Smooth muscle cell of the pulmonary artery (primary cell): ENCODE results near the gene KIF4A. TPM values are rescaled to one million over a fixed set of nuclear protein-coding genes. Genes with fewer than 3 reads are reported as not detected.

Experiments
- total RNA-seq: library from RNA; depleted of rRNA; stranded (reverse); fragments of >200 nt; gene quantifications from 2 replicates; pipeline ENCODE4 v1.2.3, GENCODE V29; 2014

Gene KIF4A
- total RNA-seq = 2.2 and 4.7 TPM in 2 replicates

GRCh38 chrX:70289793-70290770, at the start of gene KIF4A, which contains the start of gene PDZD11:
Gene KIF4A, plus strand, starts transcription at chrX:70290104. Its CDS starts 355 bp downstream, at chrX:70290459.
Gene PDZD11, minus strand, starts transcription at chrX:70289927. Its CDS starts 586 bp downstream, at chrX:70289341.

GRCh38 chrX:70260104-70260503, 29.8 kb upstream of the KIF4A start, which contains the start of gene P2RY4:
Gene P2RY4, minus strand, starts transcription at chrX:70260204. Its CDS starts 580 bp downstream, at chrX:70259624.

GRCh38 chrX:70268034-70268433, 21.9 kb upstream of the KIF4A start, which contains the start of gene ARR3:
Gene ARR3, plus strand, starts transcription at chrX:70268334. Its CDS starts 1,052 bp downstream, at chrX:70269386.

GRCh38 chrX:70281951-70282350, 8.0 kb upstream of the KIF4A start, which contains the start of gene RAB41:
Gene RAB41, plus strand, starts transcription at chrX:70282172. Its CDS starts 46 bp downstream, at chrX:70282218.

GRCh38 chrX:70422851-70423341, 133.0 kb downstream of the KIF4A start, which contains the start of gene GDPD2:
Gene GDPD2, plus strand, starts transcription at chrX:70423314. Its CDS starts 1,671 bp downstream, at chrX:70424985.

GRCh38 chrX:70444326-70444945, 154.5 kb downstream of the KIF4A start, which contains the start of gene DLG3:
Gene DLG3, plus strand, starts transcription at chrX:70444835. Its CDS starts 367 bp downstream, at chrX:70445202.

Other genes starting within 250 kb of the KIF4A start
- gene AWAT2, start 240.2 kb upstream of the KIF4A start, total RNA-seq = not detected in 2 replicates
- not detected in 2 replicates for gene OTUD6A, start 227.6 kb upstream of the KIF4A start, total RNA-seq
- gene IGBP1, start 156.7 kb upstream of the KIF4A start, total RNA-seq = 56.6 and 74.7 TPM in 2 replicates
- gene DGAT2L6, start 112.6 kb upstream of the KIF4A start, total RNA-seq = not detected in 2 replicates
- gene AWAT1, start 55.4 kb upstream of the KIF4A start, total RNA-seq = not detected in 2 replicates
- 0.07 and 0.13 TPM in 2 replicates for gene P2RY4, start 29.9 kb upstream of the KIF4A start, total RNA-seq
- gene ARR3, start 21.8 kb upstream of the KIF4A start, total RNA-seq = not detected in 2 replicates
- gene RAB41, start 7.9 kb upstream of the KIF4A start, total RNA-seq = not detected in 2 replicates
- 33.3 and 42.8 TPM in 2 replicates for gene PDZD11, start 177 bp upstream of the KIF4A start, total RNA-seq
- gene GDPD2, start 133.2 kb downstream of the KIF4A start, total RNA-seq = not detected in 2 replicates
- gene DLG3, start 154.7 kb downstream of the KIF4A start, total RNA-seq = 14.3 and 22.2 TPM in 2 replicates